Stimulated activated CD4-positive, alpha-beta T cell treated with anti-CD3 and anti-CD28 coated beads, Interleukin-12 subunit alpha, Interleukin-12 subunit beta, amount 100 ng/mL, for 24 hours (primary cell): ENCODE measurements around the gene TCHH.
"Not testable (repeated sequence)": the region's sequence is repeated elsewhere in the genome, so short reads cannot be mapped to it uniquely, and the experiment has no call there.

Experiments used
- DNase-seq, 2 experiments: peaks; one replicate each; pipeline ENCODE4 v3.0.0-alpha.2; 2020; ENCODE audit warnings: low read depth in 2 of 2

The TCHH gene

DNA sequence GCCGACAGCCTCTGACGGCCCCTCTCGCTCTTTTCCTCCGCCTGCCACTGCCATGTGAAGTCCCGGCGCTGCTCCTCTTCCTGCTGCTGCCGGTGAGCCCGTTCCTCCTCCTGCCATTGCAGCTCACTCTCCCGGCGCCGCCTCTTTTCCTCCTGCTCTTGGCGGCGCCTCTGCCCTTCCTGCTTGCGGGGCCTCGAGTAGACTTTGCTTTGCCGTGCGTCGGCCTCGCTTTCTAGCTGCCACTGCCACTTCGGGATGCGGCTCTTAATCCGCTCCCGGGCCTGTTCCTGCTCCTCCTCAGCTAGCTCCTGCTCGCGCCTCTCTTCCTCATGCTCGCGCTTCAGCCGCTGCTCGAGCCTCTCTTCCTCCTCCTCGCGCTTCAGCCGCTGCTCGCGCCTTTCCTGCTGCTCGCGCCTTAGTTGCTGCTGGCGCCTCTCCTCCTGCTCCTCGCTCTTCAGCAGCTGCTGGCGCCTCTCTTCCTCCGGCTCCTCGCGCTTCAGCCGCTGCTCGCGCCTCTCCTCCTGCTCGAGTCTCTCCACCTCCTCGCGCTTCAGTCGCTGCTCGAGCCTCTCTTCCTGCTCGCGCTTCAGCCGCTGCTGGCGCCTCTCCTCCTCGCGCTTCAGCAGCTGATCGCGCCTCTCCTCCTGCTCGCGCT, 4.3 kb downstream of the TCHH start:
- no peak for DNase-seq

DNA sequence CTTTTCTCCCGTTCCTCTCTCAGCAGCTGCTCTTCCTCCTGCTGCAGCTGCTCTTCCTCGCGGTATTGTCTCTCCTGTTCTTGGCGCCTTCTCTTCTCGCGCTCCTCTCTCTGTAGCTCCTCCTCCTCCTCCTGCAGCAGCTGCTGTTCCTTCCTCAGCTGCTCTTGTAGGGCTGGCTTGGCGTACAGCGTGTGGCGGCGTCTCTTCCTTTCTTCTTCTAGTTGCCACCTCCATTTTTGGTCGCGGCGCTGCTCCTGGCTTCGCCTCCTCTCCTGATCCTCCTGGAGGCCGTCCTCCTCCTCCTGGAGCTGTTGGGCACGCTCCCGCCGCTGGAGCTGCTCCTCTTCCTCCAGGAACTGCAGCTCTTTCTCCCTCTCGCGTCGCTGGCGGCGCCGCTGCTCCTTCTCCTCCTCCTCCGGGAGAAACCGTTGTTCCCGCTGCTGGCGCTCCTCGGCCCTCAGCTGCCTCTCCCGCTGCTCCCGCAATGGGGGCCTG, 4.8 kb downstream of the TCHH start:
- no peak for DNase-seq

DNA sequence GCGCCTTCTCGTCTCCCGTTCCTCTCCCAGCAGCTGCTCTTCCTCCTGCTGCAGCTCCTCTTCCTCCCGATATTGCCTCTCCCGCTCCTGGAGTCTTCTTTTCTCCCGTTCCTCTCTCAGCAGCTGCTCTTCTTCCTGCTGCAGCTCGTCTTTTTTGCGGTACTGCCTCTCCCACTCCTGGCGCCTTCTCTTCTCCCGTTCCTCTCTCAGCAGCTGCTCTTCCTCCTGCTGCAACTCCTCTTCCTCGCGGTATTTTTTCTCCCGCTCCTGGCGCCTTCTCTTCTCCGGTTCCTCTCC, 5.3 kb downstream of the TCHH start:
- no peak for DNase-seq

DNA sequence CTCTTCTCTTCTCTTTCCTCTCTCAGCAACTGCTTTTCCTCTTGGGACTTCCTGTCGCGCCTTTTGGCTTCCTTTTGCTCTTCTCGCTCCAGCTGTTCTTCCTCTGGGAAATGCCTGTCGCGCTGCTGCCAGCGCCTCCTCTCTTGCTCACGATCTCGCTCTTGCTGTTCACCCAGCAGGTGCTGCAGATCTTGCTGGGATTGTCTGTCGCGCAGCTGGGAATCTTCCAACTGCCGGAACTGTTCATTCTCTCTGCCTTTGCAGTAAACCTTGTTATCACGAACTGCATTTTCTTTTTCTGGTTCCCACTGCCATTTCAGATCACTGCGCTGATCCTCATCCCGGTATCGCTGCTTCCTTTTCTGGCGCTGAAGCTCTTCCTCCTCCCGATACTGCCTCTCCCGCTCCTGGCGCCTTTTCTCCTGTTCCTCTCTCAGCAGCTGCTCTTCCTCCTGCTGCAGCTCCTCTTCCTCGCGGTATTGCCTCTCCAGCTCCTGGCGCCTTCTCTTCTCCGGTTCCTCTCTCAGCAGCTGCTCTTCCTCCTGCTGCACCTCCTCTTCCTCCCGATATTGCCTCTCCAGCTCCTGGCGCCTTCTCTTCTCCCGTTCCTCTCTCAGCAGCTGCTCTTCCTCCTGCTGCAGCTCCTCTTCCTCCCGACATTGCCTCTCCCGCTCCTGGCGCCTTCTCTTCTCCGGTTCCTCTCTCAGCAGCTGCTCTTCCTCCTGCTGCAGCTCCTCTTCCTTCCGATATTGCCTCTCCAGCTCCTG, 5.8 kb downstream of the TCHH start:
- DNase-seq, result no peak

DNA sequence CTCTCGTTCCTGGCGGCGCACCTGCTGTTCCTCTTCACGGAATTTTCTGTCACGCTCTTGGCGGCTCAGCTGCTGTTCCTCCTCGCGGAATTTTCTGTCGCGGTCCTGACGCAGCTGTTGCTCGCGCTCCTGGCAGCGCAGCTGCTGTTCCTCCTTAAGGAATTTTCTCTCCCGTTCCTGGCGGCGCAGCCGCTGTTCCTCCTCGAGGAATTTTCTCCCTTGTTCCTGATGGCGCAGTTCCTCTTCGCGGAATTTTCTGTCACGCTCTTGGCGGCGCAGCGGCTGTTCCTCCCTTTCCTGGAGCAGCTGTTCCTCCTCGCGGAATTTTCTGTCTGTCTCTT, 6.4 kb downstream of the TCHH start:
- no peak for DNase-seq

DNA sequence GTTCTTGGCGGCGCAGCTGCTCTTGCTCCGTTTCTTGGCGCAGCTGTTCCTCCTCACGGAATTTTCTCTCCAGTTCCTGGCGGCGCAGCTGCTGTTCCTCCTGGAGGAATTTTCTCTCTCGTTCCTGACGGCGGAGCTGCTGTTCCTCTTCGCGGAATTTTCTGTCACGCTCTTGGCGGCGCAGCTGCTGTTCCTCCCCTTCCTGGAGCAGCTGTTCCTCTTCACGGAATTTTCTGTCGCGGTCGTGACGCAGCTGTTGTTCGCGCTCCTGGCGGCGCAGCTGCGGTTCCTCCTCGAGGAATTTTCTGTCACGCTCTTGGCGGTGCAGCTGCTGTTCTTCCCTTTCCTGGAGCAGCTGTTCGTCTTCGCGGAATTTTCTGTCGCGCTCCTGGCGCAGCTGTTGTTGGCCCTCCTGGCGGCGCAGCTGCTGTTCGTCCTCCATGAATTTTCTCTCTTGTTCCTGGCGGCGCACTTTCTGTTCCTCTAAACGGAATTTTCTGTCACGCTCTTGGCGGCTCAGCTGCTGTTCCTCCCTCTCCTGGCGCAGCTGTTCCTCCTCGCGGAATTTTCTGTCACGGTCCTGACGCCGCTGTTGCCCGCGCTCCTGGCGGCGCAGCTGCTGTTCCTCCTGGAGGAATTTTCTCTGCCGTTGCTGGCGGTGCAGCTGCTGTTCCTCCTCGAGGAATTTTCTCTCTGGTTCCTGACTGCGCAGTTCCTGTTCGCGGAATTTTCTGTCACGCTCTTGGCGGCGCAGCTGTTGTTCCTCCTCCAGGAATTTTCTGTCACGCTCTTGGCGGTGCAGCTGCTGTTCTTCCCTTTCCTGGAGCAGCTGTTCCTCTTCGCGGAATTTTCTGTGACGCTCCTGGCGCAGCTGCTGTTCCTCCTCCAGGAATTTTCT, 7.0 kb downstream of the TCHH start:
- DNase-seq, result no peak

DNA sequence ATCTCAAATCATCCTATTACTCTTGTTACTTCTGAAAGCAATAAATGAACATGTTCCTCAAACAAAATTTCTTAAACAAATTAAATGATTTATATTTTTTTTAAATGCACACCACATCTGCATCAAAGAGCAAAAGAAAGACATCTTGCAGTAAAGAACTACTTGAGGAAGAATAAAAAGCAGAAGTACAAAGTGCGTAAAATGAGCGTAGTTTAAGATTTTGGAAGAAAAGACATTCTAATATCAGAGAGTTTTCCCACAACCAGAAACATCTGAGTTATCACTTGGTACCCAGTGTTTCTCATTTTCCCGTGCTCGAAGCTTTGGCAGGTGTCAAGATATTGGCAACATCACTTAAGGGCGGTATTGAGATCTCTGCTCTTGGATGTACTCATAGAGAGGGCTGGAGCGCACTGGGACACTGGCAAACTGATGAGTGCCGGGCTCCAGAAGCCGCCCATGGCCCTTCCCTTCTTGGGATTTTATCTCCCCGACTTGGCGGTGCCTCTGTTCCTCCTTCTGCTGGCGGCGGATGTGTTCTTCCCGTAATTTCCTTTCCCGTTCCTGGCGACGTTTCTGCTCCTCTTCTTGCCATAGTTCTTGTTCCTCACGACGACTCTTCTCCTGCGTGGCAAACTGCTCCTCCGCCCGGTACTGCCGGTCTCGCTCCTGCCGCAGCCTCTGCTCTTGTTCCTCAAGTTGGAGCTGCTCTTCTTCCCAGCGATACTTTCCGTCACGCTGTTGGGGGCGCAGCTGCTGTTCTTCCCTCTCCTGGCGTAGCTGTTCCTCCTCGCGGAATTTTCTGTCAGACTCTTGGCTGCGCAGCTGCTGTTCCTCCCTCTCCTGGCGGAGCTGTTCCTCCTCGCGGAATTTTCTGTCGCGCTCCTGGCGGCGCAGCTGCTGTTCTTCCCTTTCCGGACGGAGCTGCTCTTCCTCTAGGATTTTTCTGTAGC, 7.9 kb downstream of the TCHH start:
- no peak for DNase-seq

DNA sequence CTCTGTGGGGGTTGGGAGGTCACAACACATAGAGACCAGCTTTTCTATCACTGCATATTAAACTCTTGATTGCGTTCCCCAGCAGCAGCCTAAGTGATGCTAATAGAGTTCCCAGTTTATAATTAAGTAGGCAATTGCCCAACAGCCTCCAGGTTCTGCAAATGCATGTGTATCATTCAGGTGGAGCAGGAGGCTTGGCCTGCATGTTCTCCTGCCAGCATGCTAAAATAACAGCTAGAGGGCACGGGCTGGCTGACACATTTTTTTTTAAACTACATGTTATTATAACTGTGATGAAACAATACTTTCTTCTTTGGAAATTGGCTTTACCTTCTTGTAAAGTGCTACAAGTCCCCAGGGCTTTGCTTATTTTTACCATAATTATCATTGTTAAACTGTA, 10.4 kb downstream of the TCHH start:
- no peak for DNase-seq

DNA sequence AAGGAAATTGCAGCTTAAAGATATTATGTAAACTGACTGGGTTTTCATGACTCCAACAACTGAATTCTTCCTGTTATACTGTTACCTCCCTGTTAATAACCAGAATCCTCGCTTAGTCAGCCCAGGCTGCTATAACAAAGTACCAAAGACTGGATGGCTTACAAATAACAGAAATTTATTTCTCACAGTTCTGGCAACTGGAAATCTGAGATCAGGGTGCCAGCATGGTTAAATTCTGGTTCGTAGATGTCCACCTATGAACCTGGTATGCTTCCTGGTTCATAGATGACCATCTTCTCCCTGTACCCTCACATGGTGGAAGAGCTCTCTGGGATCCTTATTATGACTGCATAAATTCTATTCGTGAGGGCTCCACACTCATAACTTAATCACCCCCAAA, 18.3 kb downstream of the TCHH start:
- DNase-seq, result no peak

DNA sequence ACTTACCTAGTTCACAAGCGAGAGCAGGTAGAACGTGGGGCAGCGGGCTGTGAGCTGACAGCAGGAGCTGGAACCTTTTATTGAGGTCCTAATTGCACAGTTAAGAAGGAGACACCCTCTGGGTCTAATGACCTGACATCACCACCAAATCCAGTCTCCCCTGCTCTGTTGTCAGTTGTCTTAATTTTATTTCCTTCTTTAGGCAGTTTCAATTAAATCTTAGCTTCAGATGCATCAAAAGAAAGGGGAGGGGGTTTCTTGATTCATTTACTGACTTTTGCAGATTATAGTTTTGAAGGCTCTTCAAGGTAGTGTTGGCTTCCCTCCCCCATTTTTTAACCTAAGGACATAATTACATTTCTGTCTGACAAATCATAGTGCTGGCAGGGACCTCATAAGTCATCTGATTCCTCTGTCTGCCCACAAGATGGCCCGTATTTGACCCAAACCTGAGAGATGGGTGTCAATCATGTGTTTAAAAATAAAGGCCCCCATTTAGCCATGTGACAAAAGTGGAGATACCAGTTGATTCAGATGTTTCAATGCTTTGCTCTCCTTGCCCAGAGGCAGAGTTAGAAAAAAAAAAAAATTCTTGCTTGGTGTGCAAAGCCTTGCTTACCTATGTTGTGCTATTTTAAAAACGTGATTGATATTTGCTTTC, 26.1 kb downstream of the TCHH start, which contains the start of gene TCHHL1:
TSS of gene TCHHL1 (minus strand) at position 51 of the 661 bp plus-strand sequence. CDS start 921 bp downstream, outside the sequence.
- no peak for DNase-seq

DNA sequence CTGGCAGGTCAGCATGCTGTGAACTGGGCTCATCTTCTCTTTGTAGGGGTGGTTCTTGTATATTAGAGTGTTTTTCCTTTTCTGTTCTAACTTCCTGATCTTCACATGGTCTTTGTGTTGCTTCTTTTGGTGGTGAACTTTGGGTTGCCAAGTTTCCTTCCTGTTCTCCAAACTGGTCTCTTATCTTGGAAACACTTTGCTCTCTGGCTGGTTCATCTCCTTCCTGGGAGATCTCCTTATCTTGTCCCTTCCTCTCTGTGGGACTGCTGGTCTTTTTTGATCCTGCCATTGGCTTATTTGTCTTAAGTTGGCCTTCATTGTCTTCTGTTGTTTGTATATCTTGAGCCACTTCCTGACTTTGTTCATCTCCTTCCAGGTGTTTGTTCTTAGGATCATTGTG, 28.5 kb downstream of the TCHH start:
- no peak for DNase-seq

DNA sequence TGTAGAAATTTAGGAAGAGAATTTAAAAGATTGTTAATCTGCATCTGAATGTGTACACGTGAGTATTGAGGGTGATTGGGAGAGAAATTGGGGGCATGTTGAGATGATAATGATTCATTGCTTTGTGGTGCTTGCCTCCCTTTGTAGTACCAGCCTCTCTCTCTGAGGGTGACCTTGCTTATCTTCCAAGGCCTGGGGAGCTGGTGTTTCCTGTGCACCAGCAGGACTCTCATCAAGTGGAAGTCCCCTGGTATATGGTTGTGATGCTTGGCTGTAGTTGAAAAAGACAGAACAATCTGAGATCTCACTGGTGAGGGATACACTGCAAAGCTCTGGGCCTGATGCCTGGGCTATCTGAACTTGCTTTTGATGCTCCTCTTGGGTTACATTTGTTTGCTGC, 30.4 kb downstream of the TCHH start:
- no peak for DNase-seq

DNA sequence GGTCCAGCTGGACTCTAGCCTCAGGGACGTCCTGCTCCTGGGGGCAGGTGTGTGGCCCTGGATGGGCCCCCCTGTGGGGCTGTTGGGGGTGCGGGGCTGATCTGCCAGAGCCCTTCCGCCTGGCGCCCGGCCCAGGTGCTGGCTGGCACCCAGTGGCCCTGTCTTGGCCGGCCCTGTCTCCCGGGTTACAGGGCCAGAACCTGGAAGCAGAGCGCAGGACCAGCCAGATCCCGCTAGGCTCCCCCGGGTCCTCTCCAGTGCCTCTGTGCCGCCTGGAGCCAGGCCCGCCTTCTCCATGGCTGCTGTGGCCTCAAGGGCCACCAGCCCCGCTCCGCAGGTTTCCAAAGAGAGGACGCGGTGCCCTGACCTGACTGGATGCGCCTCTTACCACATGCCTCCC, 34.2 kb downstream of the TCHH start:
- DNase-seq, result not testable (repeated sequence)

DNA sequence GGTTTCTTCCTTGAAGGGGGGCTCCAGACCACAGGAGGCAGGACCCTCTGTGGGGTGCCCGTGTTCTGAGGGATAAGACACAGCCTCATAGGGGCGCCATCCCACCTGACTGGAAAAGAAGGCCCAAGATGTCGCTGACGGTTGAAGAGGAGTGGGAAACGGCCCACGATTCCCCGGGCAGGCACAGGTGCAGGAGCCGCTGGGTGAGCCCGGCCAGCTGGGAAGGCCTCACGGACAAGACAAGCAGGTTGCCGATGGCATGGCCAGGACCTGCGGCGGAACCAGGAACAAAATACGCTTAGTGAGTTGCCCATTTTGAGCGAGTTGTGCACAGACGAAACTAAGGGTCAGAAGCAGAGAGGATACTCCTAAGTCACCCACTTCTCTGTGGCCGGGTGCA, 34.8 kb downstream of the TCHH start:
- DNase-seq, result not testable (repeated sequence)

DNA sequence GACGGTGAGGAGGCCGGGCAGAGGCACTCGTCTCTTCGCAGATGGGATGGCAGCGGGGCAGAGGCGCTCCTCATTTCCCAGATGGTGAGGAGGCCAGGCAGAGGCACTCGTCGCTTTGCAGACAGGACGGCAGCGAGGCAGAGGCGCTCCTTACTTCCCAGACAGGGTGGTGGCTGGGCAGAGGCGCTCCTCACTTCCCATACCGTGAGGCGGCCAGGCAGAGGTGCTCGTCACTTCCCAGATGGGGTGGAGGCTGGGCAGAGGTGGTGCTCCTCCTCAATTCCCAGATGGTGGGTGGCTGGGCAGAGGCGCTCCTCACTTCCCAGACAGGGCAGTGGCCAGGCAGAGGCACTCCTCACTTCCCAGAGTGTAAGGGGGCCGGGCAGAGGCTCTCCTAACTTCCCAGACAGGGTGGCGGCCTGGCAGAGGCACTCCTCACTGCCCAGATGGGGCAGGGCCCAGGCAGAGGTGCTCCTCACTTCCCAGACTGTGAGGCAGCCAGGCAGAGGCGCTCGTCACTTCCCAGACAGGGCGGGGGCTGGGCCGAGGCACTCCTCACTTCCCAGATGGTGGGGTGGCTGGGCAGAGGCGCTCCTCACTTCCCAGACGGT, 36.3 kb downstream of the TCHH start:
- no peak for DNase-seq

DNA sequence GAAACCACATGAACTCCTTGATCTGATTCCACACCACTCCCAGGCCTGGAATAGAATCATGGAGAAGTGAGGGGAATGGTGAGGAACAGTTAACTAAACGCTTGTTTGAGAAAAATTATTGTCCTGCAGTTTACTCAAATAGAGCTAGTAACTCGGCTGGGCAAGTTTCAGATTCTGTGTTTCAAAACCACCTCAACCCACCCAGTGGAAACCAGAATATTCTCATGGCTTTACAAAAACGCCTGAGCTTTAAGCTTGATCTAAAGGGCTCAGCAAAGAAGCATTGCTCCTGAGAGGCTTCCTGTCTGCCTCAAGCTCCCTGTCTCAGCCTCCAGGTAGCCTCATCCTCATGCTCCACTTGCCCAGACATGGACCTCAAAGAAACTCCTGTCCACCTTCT, 42.9 kb downstream of the TCHH start:
- no peak for DNase-seq

DNA sequence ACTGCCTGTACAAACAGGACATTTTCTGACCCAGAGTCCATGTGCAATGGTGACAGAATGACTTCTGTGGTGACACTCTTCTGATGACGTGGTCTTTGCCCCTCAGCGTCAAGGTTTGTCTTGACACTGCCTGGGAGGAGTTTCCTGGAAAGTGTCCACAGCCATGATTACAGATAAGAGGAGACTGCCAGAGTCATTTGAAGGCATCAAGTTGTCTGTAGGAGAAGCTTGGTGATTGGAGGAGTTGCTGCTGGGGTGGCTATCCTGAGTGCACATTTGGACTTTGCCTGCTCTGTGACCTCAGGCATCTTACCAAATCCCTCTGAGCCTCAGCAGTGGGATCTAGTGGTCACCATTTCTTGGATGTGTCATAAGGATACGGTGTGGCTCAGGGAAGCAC, 44.1 kb downstream of the TCHH start:
- DNase-seq, result no peak

DNA sequence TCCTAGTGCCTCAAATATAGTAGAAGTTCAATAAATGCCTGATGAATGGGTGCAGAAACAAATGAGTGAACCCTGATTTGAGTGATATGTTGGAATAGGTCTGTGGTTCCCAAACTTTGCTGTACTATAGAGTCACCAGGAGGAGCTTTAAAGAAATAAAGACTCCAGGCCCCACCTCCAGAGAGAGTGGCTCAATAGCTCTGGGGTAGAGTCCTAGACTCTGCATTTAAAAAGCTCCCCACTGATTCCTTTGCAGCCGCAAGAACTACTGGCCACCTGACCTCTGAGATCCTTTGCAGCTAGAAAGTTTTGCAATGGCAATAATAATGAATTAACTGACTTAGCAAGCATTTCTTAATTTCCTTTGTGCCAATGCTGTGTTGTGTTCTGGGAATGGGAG, 47.3 kb downstream of the TCHH start:
- no peak for DNase-seq

DNA sequence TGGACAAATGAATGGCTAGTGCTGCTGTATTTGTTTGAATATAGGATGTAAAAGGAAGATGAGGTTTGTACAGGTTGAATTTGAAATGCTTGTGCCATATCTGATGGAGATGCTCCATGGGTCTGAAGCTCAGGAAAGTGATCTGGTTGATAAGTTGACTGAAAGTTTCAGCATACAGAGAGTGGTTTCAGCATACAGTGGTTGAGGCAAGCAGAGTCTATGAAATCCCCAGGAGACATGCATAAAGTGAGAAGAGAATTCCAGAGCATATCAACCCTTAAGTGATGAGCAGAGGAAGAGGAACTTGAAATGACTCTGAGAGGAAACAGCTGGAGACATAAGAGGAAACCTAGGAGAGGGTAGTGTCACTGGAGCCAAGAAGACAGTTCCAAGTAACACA, 48.1 kb downstream of the TCHH start:
- DNase-seq, result no peak

DNA sequence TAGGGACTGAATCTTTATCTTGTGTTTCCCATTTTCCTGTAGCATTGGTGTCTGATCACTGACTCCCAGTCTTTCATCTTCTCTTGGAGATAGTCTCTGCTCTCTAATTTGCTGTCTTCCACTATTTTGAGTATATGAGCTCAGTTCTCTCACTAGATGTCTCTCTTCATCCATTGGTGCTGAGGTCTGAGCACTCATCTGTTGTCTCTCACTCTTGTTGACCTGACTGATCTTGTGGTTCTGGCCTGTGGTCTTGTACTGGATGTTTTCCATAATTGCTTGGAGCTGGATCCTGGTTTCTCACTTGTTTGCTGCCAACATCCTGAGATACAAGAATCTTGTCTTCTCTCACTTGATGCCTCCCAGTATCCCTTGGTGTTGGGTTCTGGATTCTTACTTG, 53.3 kb downstream of the TCHH start:
- DNase-seq, result no peak
